Tibial nerve (tissue), 3 donors: ENCODE results near the gene PIN4.

Source experiments
- POLR2A ChIP-seq, 2 donors: fragments of 450-650 bp; IDR thresholded peaks; one replicate each; pipeline ENCODE4 v1.6.1; 2017; ENCODE audit warnings: antibody characterized with exemption in 2 of 2, mild to moderate bottlenecking in 2 of 2, moderate library complexity in 2 of 2
- TF ChIP-seq, protein P1 (sequence below), 5 experiments: fragments of 200-600 bp in 3 of 5; fragments of 450-650 bp in 2 of 5; sonication (generic) in 3 of 5; IDR thresholded peaks; one replicate each; pipeline ENCODE4 v1.5.1; 2016 to 2019; ENCODE audit warnings: antibody characterized with exemption in 5 of 5, mild to moderate bottlenecking in 3 of 5, moderate library complexity in 2 of 5

- TF ChIP-seq POLR2A (IDR thresholded peaks at IDR 0.05), result no peak
- TF ChIP-seq, protein P1, sequence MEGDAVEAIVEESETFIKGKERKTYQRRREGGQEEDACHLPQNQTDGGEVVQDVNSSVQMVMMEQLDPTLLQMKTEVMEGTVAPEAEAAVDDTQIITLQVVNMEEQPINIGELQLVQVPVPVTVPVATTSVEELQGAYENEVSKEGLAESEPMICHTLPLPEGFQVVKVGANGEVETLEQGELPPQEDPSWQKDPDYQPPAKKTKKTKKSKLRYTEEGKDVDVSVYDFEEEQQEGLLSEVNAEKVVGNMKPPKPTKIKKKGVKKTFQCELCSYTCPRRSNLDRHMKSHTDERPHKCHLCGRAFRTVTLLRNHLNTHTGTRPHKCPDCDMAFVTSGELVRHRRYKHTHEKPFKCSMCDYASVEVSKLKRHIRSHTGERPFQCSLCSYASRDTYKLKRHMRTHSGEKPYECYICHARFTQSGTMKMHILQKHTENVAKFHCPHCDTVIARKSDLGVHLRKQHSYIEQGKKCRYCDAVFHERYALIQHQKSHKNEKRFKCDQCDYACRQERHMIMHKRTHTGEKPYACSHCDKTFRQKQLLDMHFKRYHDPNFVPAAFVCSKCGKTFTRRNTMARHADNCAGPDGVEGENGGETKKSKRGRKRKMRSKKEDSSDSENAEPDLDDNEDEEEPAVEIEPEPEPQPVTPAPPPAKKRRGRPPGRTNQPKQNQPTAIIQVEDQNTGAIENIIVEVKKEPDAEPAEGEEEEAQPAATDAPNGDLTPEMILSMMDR (IDR thresholded peaks at IDR 0.05), result no peak
Observed at GRCh38 chrX:72169008-72169728, 12.4 kb upstream of the PIN4 start.
